GM12873 (cell line): ENCODE measurements around the gene SPACA4.

Experiments used
- TF ChIP-seq, protein P1 (sequence below): IDR thresholded peaks from 2 replicates; pipeline ENCODE4 v1.5.1; 2012; ENCODE audit warnings: low read depth, mild to moderate bottlenecking, moderate library complexity, low read length, control low read depth; ENCODE audit not compliant: insufficient read depth; ENCODE audit errors: missing control alignments

SPACA4 gene

DNA sequence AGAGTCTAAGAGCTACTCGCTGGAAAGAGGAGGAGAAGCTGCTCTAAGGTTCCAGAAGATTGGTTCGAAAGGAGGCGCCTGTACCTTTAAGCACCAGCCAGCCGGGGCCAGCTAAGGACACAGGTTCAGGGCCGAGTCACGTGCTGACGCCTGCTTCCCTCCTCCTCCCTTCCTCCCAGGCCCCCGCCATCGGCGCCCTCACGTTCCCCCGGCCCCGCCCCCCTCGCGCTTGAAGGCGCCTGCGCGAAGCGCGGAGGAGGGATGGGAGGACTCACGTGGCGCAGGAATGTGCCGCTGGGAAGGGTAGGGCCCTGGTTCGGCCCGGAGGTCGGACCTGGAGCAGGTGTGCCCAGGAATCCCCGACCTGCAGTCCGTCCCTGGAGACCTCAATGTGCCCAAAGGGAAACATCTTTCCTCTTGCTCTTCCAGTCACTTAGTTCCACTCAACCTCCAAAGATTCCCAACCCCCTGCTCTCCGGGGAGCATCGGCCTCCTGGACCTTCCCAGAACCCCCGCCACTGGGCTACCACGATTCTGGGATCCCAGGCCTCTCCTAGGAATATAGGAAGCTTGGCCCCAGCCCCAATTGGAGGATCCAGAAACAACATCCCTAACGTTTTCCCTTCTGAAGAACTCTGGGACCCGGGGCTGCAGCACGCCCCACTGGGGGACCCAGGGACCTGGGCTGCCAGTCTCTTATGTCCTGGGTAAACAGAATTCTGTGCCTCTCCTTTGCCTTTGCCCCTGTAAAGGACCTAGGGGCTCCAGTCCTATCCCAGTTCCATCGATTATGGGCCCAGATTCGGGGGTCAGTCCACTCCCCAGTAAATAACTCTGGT lies 28.1 kb downstream of the SPACA4 start:
- TF ChIP-seq, protein P1, sequence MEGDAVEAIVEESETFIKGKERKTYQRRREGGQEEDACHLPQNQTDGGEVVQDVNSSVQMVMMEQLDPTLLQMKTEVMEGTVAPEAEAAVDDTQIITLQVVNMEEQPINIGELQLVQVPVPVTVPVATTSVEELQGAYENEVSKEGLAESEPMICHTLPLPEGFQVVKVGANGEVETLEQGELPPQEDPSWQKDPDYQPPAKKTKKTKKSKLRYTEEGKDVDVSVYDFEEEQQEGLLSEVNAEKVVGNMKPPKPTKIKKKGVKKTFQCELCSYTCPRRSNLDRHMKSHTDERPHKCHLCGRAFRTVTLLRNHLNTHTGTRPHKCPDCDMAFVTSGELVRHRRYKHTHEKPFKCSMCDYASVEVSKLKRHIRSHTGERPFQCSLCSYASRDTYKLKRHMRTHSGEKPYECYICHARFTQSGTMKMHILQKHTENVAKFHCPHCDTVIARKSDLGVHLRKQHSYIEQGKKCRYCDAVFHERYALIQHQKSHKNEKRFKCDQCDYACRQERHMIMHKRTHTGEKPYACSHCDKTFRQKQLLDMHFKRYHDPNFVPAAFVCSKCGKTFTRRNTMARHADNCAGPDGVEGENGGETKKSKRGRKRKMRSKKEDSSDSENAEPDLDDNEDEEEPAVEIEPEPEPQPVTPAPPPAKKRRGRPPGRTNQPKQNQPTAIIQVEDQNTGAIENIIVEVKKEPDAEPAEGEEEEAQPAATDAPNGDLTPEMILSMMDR = no peak

DNA sequence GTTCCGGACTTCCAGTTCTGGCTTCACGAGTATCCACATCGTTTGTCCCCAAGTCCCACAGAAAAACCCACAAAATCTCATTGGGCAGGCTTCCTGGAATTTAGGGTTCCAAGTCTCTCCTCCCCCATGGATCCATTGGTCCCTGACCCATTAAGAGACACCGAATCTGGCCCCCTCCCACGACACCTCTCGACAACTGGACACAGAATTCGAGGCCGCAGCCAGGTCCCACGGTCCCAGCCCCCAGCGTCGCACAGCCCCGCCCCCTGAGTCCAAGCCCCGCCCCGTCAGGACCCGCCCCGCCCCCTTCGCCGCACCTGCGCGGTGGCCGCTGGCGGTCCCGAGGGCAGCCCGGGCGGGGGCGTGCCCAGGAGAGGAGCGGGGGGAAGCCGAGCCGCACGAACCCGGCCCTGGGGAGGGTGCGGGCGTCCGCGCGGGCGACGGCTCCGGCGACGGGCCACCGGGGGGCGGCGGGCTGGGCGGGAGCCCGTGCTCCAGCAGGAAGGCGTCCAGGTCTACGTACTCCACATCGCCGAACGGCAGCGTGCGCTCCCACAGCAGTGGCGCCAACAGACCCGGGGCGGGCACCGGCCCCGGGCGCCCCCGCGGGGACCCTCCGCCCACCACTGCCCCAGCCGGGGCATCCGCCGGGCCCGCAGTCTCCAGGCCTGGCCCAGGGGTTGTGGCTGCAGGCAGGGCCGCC lies 28.9 kb downstream of the SPACA4 start:
- TF ChIP-seq, protein P1 = no peak

DNA sequence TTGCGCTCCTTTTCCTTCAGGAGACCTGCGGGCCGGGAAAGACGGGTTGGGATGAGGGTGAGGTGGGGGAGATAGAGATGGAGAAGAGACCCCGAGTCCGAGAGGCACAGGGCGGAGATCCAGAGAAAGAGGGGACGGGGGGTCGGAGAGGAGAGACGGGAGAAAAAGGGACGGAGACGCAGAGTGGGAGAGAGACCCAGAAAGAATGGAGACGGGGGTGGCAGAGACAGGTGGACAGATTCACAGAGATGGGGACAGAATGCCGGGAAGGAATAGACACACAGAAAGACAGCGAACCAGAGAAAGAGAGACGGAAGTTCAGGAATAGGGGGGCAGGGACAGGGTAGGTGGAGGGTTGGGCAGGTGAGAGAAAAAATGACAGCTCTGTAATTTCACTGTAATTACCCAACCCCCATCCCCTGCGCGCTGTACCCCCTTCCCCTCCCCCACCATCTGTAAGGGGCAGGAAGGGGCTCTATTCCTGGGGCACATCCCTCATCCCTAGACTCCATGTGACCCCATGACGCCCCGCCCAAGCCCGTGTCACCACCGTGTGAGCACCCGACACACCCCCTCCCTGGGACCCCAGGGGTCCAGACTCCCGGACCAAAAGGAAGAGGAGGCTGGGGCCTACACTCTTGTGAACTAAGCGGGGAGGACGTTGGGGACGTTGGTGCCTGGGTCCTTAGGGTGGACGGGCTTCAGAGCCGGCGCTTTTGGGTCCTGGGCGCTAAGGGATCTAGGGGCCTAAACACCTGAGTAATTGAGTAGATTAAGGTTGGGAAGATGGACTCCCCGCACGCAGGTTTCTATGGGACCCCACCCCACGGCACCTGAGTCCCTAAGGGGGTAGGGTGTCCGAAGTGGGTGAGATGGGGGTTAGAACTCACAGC lies 29.7 kb downstream of the SPACA4 start:
- TF ChIP-seq, protein P1 = no peak

DNA sequence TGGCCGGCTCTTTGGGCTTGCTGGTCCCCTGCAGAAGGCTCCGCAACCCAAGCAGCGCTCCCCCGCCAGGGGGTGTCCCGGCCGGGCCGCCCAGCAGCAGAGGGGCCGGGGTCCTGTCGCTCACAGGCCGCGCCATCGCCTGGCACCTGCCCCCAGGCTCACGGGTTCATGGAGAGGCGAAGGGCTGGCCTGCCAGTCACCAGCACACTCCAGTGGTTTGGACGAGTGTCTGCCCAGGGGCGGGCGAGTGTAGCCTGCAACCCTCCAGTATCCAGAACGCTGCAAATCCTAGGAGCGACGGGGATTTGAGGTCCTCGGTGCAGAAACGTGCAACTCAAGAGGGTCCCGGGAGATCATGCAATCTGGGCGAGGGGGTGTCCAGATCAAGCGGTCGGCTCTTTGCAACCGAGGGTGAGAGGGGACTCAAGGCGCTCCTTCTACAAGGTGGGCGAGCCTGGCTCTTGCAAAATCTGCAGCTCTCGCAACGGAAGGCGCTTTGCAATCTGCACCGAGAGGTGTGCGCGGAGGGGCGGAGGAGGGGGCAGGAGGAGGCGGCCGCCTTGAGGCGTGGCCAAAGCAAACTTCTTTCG lies 30.4 kb downstream of the SPACA4 start, which contains the start of gene DBP:
Gene DBP, minus strand, starts transcription at position 521 of the 590 bp plus-strand sequence. Its CDS starts 385 bp downstream, at position 136.
- TF ChIP-seq, protein P1 = peak; percentile 30

DNA sequence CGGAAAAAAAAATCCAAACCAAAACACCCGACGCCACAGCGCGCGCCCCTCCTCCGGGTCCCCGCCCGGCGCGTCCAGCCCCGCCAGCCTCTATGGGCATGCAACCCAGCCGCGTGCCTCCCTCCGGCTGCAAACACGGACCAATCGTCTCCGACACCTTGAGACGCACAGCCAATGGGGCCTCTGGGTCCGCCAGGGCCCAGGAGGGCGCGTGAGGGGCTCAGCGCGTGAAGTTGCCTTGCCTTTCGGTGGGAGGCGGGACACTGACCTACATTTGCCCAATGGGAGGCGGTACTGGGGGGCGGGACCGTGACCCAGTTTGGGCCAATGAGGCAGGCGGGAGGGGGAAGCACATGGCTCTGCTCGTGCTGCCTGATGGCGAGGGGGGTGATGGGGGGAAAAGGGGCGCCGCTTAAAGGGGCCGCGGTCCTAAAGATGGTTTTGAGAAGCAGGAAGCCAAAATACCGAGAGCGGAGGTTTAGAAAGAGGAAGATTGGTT lies 31.0 kb downstream of the SPACA4 start:
- TF ChIP-seq, protein P1 = no peak

DNA sequence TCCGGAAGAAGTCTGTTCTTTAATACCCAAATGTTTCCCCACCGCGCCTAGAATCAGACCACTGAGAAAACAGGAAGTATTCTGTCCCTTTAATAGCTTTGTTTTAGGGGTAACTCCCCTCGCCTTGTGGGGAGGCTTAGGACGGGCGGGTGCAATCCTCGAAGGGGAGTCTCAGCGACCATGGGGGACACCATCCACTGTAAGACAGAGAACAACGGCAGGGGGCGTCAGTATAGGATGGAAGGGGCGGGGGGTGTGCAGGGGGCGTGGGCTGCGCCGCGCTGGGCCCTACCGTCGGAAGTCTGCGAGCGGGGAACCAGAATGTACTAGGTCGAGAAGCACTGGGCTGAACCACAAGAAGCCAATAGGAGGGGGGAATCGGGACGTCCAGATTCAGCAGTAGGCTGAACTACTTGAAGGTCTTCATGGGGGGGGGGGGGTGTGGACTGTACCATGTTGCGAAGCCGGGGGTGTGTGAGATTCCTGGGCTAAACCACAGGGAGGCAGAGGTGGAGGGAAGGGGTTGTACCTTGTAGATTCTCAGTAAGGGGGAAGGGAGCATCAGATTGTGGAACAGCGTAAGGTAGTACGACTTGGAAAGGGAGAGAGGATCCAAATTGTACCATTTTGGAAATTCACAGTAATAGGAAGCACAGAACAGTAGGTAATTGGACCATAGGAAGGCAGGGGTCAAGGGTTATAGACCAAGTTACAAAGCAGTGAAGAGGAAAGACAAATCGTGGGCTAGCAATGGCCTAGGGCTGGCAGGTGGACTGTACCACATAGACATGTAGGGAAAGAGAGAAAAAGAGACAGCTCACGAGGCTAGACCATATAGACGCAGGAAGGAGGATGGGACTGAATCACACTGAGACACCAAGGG lies 31.6 kb downstream of the SPACA4 start:
- TF ChIP-seq, protein P1 = peak; percentile 10
